Amniotic stem cell (primary cell): Measurements from ENCODE around the gene NPC1L1.

Experiments
- DNase-seq: peaks from one replicate; lab custom pipeline; 2025; lab: John Stamatoyannopoulos, UW

Gene NPC1L1

GRCh38 chr7:44537442-44537841, 3.7 kb downstream of the NPC1L1 start:
- no peak for DNase-seq

- DNase-seq, result no peak
Observed at GRCh38 chr7:44536090-44536489, 5.0 kb downstream of the NPC1L1 start.

GRCh38 chr7:44535348-44536064, 5.6 kb downstream of the NPC1L1 start:
- DNase-seq, result no peak

DNA sequence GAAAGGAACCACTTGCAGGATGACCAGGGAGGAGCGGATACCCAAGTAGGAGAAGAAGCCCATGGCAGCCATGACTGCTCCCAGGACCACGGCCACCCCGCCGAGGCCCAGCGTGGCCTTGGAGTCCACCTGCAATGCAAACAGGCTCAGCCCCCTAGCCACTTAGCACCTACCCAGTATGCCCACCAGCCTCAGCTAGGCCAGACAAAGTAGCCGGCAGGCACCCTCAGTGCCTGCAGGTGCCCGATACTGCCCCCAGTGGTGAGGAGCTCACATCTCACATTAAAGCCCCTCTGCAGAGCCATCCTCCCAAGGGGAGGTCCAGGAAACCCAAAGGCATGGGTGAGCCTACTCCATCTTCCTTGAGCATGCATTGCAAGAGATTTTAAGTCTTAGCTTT, 6.6 kb downstream of the NPC1L1 start:
- no peak for DNase-seq

DNA sequence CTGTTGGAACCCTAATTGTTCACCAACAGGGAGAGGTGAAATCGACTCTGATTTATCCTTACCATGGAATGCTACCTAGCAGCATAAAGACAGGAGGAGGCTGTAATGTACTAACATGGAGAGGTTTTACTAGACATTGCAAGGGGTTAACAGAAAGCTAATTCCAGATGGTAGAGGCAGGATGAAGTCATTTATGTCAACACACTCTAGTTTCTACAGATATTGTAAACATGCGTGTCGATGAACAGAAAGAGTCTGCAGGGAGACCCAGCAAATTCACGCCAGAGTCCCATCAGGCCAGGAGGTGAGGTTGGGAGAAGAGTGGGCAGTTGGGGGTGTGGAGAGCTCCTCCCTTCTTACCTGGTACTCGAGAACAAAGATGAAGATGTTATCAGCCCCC, 7.0 kb downstream of the NPC1L1 start:
- no peak for DNase-seq

- no peak for DNase-seq
Observed at GRCh38 chr7:44533301-44534055, 7.7 kb downstream of the NPC1L1 start.

DNA sequence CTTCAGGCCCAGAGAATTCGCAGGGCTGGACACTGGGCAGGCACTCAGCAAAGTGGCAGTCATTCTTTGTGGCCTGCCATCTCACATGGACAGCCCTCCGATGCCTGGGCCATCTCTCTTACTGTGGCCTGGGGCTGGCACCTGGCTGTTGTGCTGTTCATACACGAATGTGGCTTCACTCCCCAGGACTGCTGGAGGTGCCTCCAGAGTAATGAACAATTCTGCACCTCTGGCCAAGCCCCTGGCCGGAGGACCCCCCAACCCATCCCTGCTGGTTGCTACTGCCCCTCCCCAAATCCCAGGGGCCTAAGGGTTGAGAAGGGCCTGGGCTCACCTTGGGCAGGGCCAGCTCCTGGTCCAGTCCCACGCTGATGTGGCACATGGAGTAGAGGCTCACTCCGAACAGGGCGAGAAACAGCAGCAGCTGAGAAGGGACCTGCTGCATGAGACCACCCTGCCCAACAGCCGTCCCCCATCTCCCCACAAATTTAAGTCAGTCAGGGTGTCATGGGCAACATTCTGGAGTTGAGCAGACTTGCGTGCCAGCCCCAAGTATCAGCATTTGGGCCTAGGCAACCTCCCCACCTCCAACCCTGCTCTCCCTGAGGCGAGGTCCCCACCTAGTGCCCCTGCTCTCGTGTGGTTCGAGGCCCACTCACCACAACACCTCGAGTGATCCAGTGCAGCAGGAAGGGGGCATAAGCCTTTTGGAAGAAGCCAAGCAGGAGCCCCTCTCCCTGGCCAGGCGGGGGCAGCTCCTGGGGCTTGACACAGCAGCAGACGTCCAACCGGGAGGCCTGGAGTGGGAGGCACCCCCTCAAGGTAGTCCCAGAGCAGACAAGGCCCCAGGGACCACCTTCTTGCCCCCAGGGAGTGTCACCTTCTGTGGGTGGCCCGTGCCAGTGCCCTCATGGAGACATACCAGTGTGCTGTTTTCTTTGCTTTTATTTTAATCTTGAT, 9.4 kb downstream of the NPC1L1 start:
- no peak for DNase-seq

- DNase-seq, result no peak
Observed at GRCh38 chr7:44530990-44531389, 10.1 kb downstream of the NPC1L1 start.

GRCh38 chr7:44524811-44525388, 16.2 kb downstream of the NPC1L1 start:
- no peak for DNase-seq

DNA sequence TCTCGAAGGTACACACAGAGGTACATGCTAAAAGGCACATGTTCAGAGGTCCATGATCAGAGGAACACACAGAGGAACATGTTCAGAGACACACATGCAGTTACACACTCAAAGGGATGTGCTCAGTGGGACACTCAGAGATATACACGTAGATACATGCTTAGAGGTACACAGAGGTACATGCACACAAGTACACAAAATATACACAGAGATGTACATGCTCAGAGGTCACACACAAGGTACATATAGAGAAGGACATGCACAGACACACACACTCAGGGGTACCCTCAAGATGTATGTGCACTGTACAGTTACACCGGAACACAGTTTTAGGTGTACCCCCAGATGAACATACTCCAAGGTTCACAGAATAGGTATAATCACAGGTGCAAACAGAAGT, 18.8 kb downstream of the NPC1L1 start:
- DNase-seq, result no peak

GRCh38 chr7:44521347-44522095, 19.6 kb downstream of the NPC1L1 start:
- no peak for DNase-seq

DNA sequence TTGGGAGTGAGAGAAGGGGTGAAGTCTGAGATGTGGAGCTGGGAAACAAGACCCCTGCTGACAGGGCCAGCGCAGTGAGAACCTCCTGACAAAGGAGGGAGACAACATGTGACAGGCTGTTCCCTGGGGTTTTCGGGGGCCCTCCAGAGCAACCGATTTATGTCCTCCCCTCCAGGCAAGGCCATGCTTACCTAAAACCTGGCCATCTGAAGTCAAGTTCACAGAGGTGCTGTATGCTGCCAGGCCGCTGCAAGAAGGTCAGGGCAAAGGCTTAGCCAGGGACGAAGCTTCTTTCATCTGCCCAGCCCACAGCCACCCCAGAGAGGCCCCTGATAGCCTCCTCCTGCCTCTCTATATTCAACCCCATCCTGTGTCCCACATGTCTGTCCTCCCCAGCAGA, 20.6 kb downstream of the NPC1L1 start:
- DNase-seq, result no peak

DNA sequence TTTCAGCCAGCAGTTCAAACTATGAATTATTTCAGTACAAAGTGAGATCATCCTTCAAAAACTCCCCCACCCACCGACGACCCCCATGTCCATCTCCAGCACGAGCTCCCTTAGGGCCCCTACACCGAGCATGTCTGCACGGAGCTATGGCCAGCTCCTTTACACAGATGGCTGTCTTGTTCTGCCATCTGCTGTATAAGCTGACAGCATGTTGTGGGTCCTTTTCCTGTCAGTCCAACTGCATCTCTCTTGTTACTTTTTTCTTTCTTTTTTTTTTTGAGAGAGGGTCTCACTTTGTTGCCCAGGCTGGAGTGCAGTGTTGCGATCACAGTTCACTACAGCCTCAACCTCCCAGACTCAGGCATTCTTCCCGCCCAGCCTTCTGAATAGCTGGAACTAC, 21.6 kb downstream of the NPC1L1 start:
- DNase-seq, result no peak

GRCh38 chr7:44518761-44519160, 22.4 kb downstream of the NPC1L1 start:
- no peak for DNase-seq

DNA sequence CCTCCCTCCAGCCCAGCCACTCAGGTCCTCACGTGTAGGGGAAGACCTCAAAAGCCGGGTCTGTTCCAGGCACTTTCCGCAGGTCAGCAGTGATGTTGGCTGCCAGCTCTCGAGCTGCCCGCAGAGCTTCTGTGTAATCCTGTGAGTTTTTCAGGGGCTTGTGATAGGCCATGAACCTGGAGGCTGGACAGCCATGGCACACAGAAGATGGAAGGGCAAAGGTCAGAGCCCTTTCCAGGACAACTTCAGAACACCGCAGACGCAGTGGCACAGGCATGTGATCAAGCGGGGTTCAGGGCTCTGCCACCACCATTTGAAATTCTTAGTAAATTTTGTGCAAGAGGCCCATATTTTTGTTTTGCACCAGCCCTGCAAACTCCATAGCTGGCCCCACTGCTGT, 24.0 kb downstream of the NPC1L1 start:
- no peak for DNase-seq

- no peak for DNase-seq
Observed at GRCh38 chr7:44515590-44516268, 25.4 kb downstream of the NPC1L1 start.

- no peak for DNase-seq
Observed at GRCh38 chr7:44512736-44513135, 28.4 kb downstream of the NPC1L1 start.

DNA sequence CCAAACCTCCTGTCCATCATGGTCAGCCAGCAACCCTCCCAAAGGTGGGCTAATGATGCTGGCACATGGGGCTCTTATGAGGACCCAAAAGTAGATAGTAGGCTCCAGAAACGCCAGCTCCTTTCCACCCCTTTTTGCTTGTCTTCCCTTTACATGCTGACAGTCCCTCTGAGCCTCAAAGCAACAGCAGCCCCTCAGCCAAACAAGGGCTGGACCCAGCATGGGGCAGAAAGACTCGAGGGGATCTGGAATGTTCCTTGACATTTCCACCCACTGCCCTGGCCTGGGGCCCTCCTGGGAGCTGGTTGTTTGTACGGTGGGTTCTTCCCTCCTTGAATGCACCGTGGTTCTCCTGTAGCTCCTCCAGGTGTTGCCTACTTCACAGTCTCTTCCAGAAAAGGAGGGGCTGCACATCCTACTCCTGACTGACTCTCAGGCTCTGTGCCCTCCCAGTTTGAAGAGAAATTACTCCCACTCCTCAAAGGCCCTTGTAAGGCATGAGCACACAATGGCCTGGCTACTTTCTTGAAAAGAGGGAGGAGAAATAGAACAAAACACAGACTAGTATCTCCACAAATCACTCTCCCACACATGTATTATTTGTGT, 29.2 kb downstream of the NPC1L1 start:
- no peak for DNase-seq

- no peak for DNase-seq
Observed at GRCh38 chr7:44511236-44511635, 29.9 kb downstream of the NPC1L1 start.

DNA sequence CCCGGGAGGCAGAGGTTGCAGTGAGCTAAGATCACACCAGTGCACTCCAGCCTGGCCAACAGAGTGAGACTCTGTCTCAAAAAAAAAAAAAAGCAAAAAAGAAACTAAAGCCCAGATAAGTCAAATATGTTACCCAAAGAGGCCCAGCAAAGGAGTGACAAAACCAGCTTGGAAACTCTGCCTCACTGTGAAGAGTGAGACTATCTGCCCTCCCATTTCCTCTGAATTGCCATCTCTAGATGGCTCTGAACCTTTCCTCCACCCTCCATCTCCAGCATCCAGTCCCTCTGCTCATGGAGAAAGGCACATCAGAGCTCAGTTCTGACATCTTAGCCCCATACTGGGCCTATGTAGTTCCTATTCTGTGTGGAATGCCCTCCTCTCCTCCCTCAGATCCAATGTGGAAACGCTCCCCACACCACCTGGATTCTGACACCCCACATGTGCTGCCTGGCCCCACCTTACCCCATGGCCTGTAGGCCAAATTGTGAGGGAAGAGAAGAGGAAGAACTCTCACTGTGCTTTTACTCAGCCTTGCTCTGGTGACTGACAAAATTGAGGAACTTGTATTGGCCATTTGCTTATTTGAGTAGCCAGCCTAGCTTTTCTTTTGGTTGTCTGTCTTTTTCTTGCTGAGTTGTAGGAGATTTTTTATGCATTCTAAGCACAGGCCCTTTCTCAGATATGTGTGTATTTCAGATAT, 32.7 kb downstream of the NPC1L1 start:
- no peak for DNase-seq
